Endodermal cell (in vitro differentiated cells): Measurements from ENCODE around the gene OTOP1. TPM values are rescaled to one million over a fixed set of nuclear protein-coding genes. Genes with fewer than 3 reads are reported as not detected.

Source experiments
- DNase-seq: peaks from one replicate; pipeline ENCODE4 v3.0.0-alpha.2; 2017
- H3K27ac ChIP-seq: 2 replicates; pipeline ENCODE4 v1.5.1; 2013; ENCODE audit warnings: mild to moderate bottlenecking, low read depth, low read length, moderate library complexity
- H3K27me3 ChIP-seq: 2 replicates; pipeline ENCODE4 v1.6.1; 2013; ENCODE audit warnings: mild to moderate bottlenecking, low read length, moderate library complexity; ENCODE audit not compliant: insufficient read depth, control insufficient read depth, poor library complexity, severe bottlenecking
- H3K36me3 ChIP-seq: 2 replicates; pipeline ENCODE4 v1.7.0; 2013; ENCODE audit warnings: mild to moderate bottlenecking, low read length, moderate library complexity; ENCODE audit not compliant: control insufficient read depth, insufficient read depth
- H3K4me1 ChIP-seq: one replicate; pipeline ENCODE4 v1.7.0; 2013; ENCODE audit warnings: low read length; ENCODE audit not compliant: control insufficient read depth, insufficient read depth
- H3K4me3 ChIP-seq: 2 replicates; pipeline ENCODE4 v1.5.1; 2013; ENCODE audit warnings: mild to moderate bottlenecking, low read length, moderate library complexity
- H3K9ac ChIP-seq: 2 replicates; pipeline ENCODE4 v1.6.1; 2013; ENCODE audit warnings: mild to moderate bottlenecking, low read length, moderate library complexity; ENCODE audit not compliant: poor library complexity, severe bottlenecking; ENCODE audit errors: extremely low read depth
- H3K9me3 ChIP-seq: 2 replicates; pipeline ENCODE4 v1.6.1; 2013; ENCODE audit warnings: mild to moderate bottlenecking, low read length, moderate library complexity; ENCODE audit not compliant: control insufficient read depth
- H3K27ac Mint-ChIP-seq: 2 replicates; pipeline ENCODE4 v1.8.0; 2020; ENCODE audit warnings: mixed read lengths
- H3K27me3 Mint-ChIP-seq: 2 replicates; pipeline ENCODE4 v1.8.0; 2021; ENCODE audit warnings: mild to moderate bottlenecking, mixed read lengths; ENCODE audit not compliant: insufficient read depth
- H3K36me3 Mint-ChIP-seq: 2 replicates; pipeline ENCODE4 v1.8.0; 2020; ENCODE audit warnings: low read depth, mixed read lengths
- H3K4me1 Mint-ChIP-seq: 2 replicates; pipeline ENCODE4 v1.8.0; 2020; ENCODE audit warnings: mixed read lengths
- H3K4me3 Mint-ChIP-seq: 2 replicates; pipeline ENCODE4 v1.8.0; 2020; ENCODE audit warnings: mild to moderate bottlenecking, moderate library complexity, mixed read lengths
- H3K9me3 Mint-ChIP-seq: 2 replicates; pipeline ENCODE4 v1.8.0; 2020; ENCODE audit warnings: mild to moderate bottlenecking, mixed read lengths
- WGBS, 2 experiments: methylation state at CpG; one replicate each; pipeline versions ENCODE4 v1.1.5 to v1.1.7; 2013; ENCODE audit warnings: missing lambda C conversion rate in 2 of 2, mixed read lengths in 1 of 2; ENCODE audit not compliant: insufficient coverage in 1 of 2, insufficient read length in 1 of 2; 5-methylcytosine and 5-hydroxymethylcytosine counted together
- total RNA-seq, 2 donors: library from RNA; stranded (reverse); fragmentation: NEBNext Ultra II Directional in 1 of 2; extraction: Animal tissue kit (Norgen Biotek cat#: 25700) in 1 of 2; gene quantifications; 2 replicates in 1 of 2; 3 replicates in 1 of 2; pipeline ENCODE4 v1.2.1, GENCODE V29; 2021
- TF ChIP-seq, protein P1 (sequence below): fragments of 200-600 bp; sonication (generic); conservative IDR thresholded peaks from 2 replicates; pipeline ENCODE4 v1.5.0; 2021; ENCODE audit warnings: antibody characterized with exemption, mild to moderate bottlenecking

Gene OTOP1
- total RNA-seq, 2 donors from 2014 or later, result not detected

GRCh38 chr4:4270529-4270928 is 43.8 kb upstream of the OTOP1 start:
- WGBS, 2 experiments, result 81 to 86% methylated on average over 3 to 4 of the region's 4 CpGs
- no peak overlapping the region for H3K4me3 ChIP-seq
- H3K36me3 Mint-ChIP-seq, result peaks cover 59% of the 10 kb centered on the region

DNA sequence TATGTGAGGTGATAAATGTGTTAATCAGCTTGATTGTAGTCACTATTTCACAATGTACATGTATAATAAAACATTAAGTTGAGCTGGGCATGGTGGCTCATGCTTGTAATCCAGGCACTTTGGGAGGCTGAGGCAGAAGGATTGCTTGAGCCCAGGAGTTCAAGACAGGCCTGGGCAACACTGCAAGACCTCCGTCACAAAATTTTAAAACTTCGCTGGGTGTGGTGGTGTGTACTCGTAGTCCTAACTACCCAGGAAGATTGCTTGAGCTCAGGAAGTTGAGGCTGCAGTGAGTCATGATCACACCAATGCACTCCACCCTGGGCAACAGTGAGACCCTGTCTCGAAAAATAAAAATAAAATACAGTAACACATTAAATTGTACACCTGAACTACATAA is 43.1 kb upstream of the OTOP1 start:
- Histone ChIP-seq H3K27me3 (no peaks in the 10 kb centered on the region), H3K4me1 (no peaks in the 10 kb centered on the region), H3K27ac (no peak overlapping the region), H3K36me3 (peaks cover 58% of the 10 kb centered on the region), H3K4me3 (no peak overlapping the region), H3K9ac (no peak overlapping the region), H3K9me3 (no peaks in the 10 kb centered on the region)
- TF ChIP-seq, protein P1, sequence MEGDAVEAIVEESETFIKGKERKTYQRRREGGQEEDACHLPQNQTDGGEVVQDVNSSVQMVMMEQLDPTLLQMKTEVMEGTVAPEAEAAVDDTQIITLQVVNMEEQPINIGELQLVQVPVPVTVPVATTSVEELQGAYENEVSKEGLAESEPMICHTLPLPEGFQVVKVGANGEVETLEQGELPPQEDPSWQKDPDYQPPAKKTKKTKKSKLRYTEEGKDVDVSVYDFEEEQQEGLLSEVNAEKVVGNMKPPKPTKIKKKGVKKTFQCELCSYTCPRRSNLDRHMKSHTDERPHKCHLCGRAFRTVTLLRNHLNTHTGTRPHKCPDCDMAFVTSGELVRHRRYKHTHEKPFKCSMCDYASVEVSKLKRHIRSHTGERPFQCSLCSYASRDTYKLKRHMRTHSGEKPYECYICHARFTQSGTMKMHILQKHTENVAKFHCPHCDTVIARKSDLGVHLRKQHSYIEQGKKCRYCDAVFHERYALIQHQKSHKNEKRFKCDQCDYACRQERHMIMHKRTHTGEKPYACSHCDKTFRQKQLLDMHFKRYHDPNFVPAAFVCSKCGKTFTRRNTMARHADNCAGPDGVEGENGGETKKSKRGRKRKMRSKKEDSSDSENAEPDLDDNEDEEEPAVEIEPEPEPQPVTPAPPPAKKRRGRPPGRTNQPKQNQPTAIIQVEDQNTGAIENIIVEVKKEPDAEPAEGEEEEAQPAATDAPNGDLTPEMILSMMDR, result no peak
- Mint-ChIP-seq H3K36me3 (peaks cover 54% of the 10 kb centered on the region), H3K4me3 (no peak overlapping the region), H3K9me3 (peaks cover 2% of the 10 kb centered on the region), H3K27me3 (peaks cover under 1% of the 10 kb centered on the region), H3K4me1 (no peaks in the 10 kb centered on the region), H3K27ac (no peak overlapping the region)
- WGBS, 2 experiments, result 98% methylated on average over 3 of the region's 4 CpGs; no CpG with 5 or more reads in 1 of the 2 experiments
- no peak for DNase-seq

More at GRCh38 chr4:4270529-4270928, 43.8 kb upstream of the OTOP1 start:
- Mint-ChIP-seq H3K27ac (no peak overlapping the region), H3K27me3 (no peaks in the 10 kb centered on the region), H3K9me3 (peaks cover 2% of the 10 kb centered on the region), H3K4me1 (no peaks in the 10 kb centered on the region), H3K4me3 (no peak overlapping the region)
- no peak for DNase-seq
- TF ChIP-seq, protein P1, result no peak
- no peaks in the 10 kb centered on the region for H3K27me3 ChIP-seq
- H3K9ac ChIP-seq, result no peak overlapping the region
- H3K9me3 ChIP-seq, result no peaks in the 10 kb centered on the region
- no peaks in the 10 kb centered on the region for H3K4me1 ChIP-seq
- no peak overlapping the region for H3K27ac ChIP-seq
- peaks cover 65% of the 10 kb centered on the region for H3K36me3 ChIP-seq

DNA sequence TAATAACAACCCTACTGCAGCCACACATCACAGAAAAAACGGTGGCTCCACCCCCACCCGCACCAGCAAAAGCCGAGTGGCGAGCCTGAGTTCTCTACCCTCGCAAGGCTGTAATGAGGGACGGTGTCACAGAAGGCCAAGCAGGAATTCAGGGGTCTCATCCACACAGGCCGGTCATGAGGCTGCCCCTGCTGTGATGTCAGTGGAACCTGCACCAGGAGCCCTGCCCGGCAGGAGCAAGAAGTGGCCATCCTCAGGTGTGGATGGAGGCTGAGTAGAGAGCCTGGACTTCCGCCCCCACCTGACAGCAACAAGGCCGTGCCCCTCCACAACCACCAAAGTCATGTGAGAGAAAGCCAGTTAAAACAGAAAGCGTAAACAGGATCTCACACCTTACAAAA is 42.6 kb upstream of the OTOP1 start:
- Mint-ChIP-seq H3K27me3 (peaks cover 4% of the 10 kb centered on the region), H3K9me3 (peaks cover 2% of the 10 kb centered on the region), H3K27ac (no peak overlapping the region), H3K36me3 (peaks cover 49% of the 10 kb centered on the region), H3K4me1 (no peaks in the 10 kb centered on the region), H3K4me3 (no peak overlapping the region)
- H3K27me3 ChIP-seq, result no peaks in the 10 kb centered on the region
- no peaks in the 10 kb centered on the region for H3K9me3 ChIP-seq
- no peak overlapping the region for H3K9ac ChIP-seq
- TF ChIP-seq, protein P1, result no peak
- WGBS, 2 experiments, result 93 to 96% methylated on average over 5 to 11 of the region's 11 CpGs
- no peaks in the 10 kb centered on the region for H3K4me1 ChIP-seq
- peaks cover 53% of the 10 kb centered on the region for H3K36me3 ChIP-seq
- no peak for DNase-seq
- H3K4me3 ChIP-seq, result no peak overlapping the region
- no peak overlapping the region for H3K27ac ChIP-seq
